K562 (cell line): ENCODE results near the gene KRTAP20-1. TPM values are rescaled to one million over a fixed set of nuclear protein-coding genes. Genes with fewer than 3 reads are reported as not detected.

Source experiments
- ATAC-seq: fragments of 200-7000 bp; cut with Tn5 transposase; 3 replicates; pipeline ENCODE4 v1.9.1; 2020; ENCODE audit warnings: moderate library complexity
- Bru-seq: library from RNA; stranded (reverse); fragments of 400-500 nt; gene quantifications from one replicate; lab custom pipeline; 2021; lab: Mats Ljungman, UMichigan
- BruChase-seq, 2 experiments: library from RNA; stranded (reverse); fragments of 400-500 nt; gene quantifications; one replicate each; lab custom pipeline; 2021; lab: Mats Ljungman, UMichigan
- BruUV-seq: library from RNA; stranded (reverse); fragments of 400-500 nt; replicated peaks from 2 replicates; lab custom pipeline; 2021; lab: Mats Ljungman, UMichigan
- CTCF ChIA-PET: fragments of 300-600 bp; formaldehyde crosslinking; extraction: SDS; loops from one replicate; lab custom pipeline; 2021; ENCODE audit warnings: low intra/inter-chr PET ratio; lab: Yijun Ruan, JAX
- POLR2A ChIA-PET: fragments of 300-600, 350-650 bp; sonication (Branson Sonifier 250); formaldehyde crosslinking; extraction: SDS; loops from one replicate; lab custom pipeline; 2021; ENCODE audit warnings: antibody characterized with exemption, inconsistent platforms; lab: Yijun Ruan, JAX
- DNase-seq, 4 experiments: peaks; one replicate each; pipeline versions ENCODE4 v3.0.0 to v3.0.0-alpha.2; 2011 to 2018; ENCODE audit warnings: low spot score in 3 of 4, mixed read lengths in 3 of 4; ENCODE audit errors: extremely low read depth in 1 of 4
- FAIRE-seq: peaks from 2 replicates; lab custom pipeline; 2011; peaks lifted over from hg19 to GRCh38; lab: Jason Lieb, UNC
- H2AFZ ChIP-seq: 2 replicates; pipeline ENCODE4 v1.6.0; 2011; ENCODE audit warnings: low read depth, low read length, control low read depth, inconsistent platforms
- H3K27ac ChIP-seq: fragments of 200-600 bp; 3 replicates; pipeline ENCODE4 v1.8.0; 2011; ENCODE audit warnings: low read depth, mild to moderate bottlenecking, control low read depth, inconsistent platforms, low read length, moderate library complexity, mixed read lengths; ENCODE audit errors: extremely low read depth
- H3K27me3 ChIP-seq, 2 experiments: fragments of 300-600 bp in 1 of 2; 2 replicates in 1 of 2; 3 replicates in 1 of 2; pipeline versions ENCODE4 v1.6.0 to v1.8.0; 2011; ENCODE audit warnings: inconsistent platforms in 2 of 2, low read length in 2 of 2, mild to moderate bottlenecking in 1 of 2, mixed read lengths in 1 of 2, moderate library complexity in 1 of 2; ENCODE audit not compliant: control insufficient read depth in 2 of 2, insufficient read depth in 2 of 2
- H3K36me3 ChIP-seq: fragments of 300-600 bp; 3 replicates; pipeline ENCODE4 v1.8.0; 2011; ENCODE audit warnings: mild to moderate bottlenecking, low read length, inconsistent platforms; ENCODE audit not compliant: control insufficient read depth, insufficient read depth
- H3K4me1 ChIP-seq, 2 experiments: fragments of 200-600 bp in 1 of 2; replicated peaks in 1 of 2; 2 replicates in 1 of 2; 3 replicates in 1 of 2; pipeline versions ENCODE4 v1.5.1 to v1.8.0; 2011; ENCODE audit warnings: inconsistent platforms in 2 of 2, low read length in 2 of 2, mild to moderate bottlenecking in 1 of 2, mixed read lengths in 1 of 2, moderate library complexity in 1 of 2; ENCODE audit not compliant: control insufficient read depth in 2 of 2, insufficient read depth in 2 of 2
- H3K4me2 ChIP-seq: 2 replicates; pipeline ENCODE4 v1.6.1; 2011; ENCODE audit warnings: low read length, control low read depth, inconsistent platforms, mixed read lengths; ENCODE audit not compliant: insufficient read depth
- H3K4me3 ChIP-seq: fragments of 200-600 bp; sonication (generic), shearing (Covaris generic); 2 replicates; pipeline ENCODE4 v1.5.1; 2016; ENCODE audit warnings: control low read depth, inconsistent platforms
- H3K79me2 ChIP-seq: fragments of 200-600 bp; 3 replicates; pipeline ENCODE4 v1.8.0; 2011; ENCODE audit warnings: low read length, inconsistent platforms; ENCODE audit not compliant: control insufficient read depth, insufficient read depth
- H3K9ac ChIP-seq, 2 experiments: 2 replicates each; pipeline versions ENCODE4 v1.6.0 to v1.6.1; 2011; ENCODE audit warnings: low read depth in 2 of 2, low read length in 2 of 2, control low read depth in 1 of 2, inconsistent platforms in 1 of 2, mild to moderate bottlenecking in 1 of 2, mixed read lengths in 1 of 2; ENCODE audit not compliant: insufficient read depth in 1 of 2
- H3K9me1 ChIP-seq: one replicate; pipeline ENCODE4 v1.6.0; 2011; ENCODE audit warnings: inconsistent platforms, mild to moderate bottlenecking, low read length, moderate library complexity; ENCODE audit not compliant: control insufficient read depth, insufficient read depth
- H3K9me3 ChIP-seq: replicated peaks from 2 replicates; pipeline ENCODE4 v1.5.1; 2011; ENCODE audit warnings: low read depth, low read length, inconsistent platforms; ENCODE audit not compliant: control insufficient read depth, insufficient read depth
- H4K20me1 ChIP-seq: replicated peaks from 2 replicates; pipeline ENCODE4 v1.6.1; 2011; ENCODE audit warnings: low read length, inconsistent platforms, mixed read lengths; ENCODE audit not compliant: control insufficient read depth, insufficient read depth
- CCNT2 ChIP-seq: IDR thresholded peaks from 2 replicates; pipeline ENCODE4 v1.6.1; 2011; ENCODE audit warnings: borderline replicate concordance, low read depth, mild to moderate bottlenecking, moderate library complexity, mixed read lengths, low read length; ENCODE audit not compliant: insufficient read length; ENCODE audit errors: extremely low read depth
- ILF3 ChIP-seq: fragments of 450-650 bp; IDR thresholded peaks from 2 replicates; pipeline ENCODE4 v1.6.1; 2018; ENCODE audit warnings: antibody characterized with exemption, mild to moderate bottlenecking, moderate library complexity, borderline replicate concordance
- MEF2A ChIP-seq: IDR thresholded peaks from 2 replicates; pipeline ENCODE4 v1.6.1; 2011; ENCODE audit warnings: low read depth, mild to moderate bottlenecking, low read length, moderate library complexity; ENCODE audit not compliant: control insufficient read depth
- PML ChIP-seq: IDR thresholded peaks from 2 replicates; pipeline ENCODE4 v1.6.1; 2012; ENCODE audit warnings: low read length, inconsistent platforms
- POLR2AphosphoS5 ChIP-seq: IDR thresholded peaks from 2 replicates; pipeline ENCODE4 v1.6.1; 2011; ENCODE audit warnings: mild to moderate bottlenecking, low read depth, low read length, moderate library complexity; ENCODE audit not compliant: control insufficient read depth, insufficient read depth
- PTTG1 ChIP-seq: fragments of 450-650 bp; IDR thresholded peaks from 2 replicates; pipeline ENCODE4 v1.6.1; 2016; ENCODE audit warnings: low read depth, mild to moderate bottlenecking, missing genetic modification characterization, missing compliant biosample characterization
- SMARCA4 ChIP-seq: fragments of 450-650 bp; IDR thresholded peaks from 2 replicates; pipeline ENCODE4 v1.6.1; 2016
- SRSF7 ChIP-seq: fragments of 200-400 bp; formaldehyde crosslinking; optimal IDR thresholded peaks from 2 replicates; pipeline ENCODE3; 2017; ENCODE audit warnings: mild to moderate bottlenecking, low read depth, low read length
- ZNF175 ChIP-seq: fragments of 200-800 bp; sonication (Bioruptor generic); IDR thresholded peaks from 2 replicates; pipeline ENCODE4 v1.6.1; 2016; ENCODE audit warnings: low read depth, mild to moderate bottlenecking, missing genetic modification characterization, missing compliant biosample characterization
- WGBS: fragments of 100-300 bp; shearing (Covaris generic); methylation state at CpG from one replicate; pipeline ENCODE4 v1.1.6; 2016; ENCODE audit warnings: low coverage, mixed read lengths; ENCODE audit not compliant: insufficient coverage; ENCODE audit errors: missing lambda C conversion rate; 5-methylcytosine and 5-hydroxymethylcytosine counted together
- in situ Hi-C: fragments of 300-500 bp; cut with MboI; formaldehyde crosslinking; loops from 4 replicates; pipeline ENCODE4 v1.15.0; 2018; ENCODE audit warnings: inconsistent platforms, mixed read lengths
- intact Hi-C: fragments of 100-400 bp; cut with micrococcal nuclease; formaldehyde crosslinking; loops from 2 replicates; pipeline ENCODE4 v1.14.2; 2022
- long read RNA-seq, 3 experiments: library from polyadenylated mRNA in 2 of 3; library from RNA in 1 of 3; unstranded in 2 of 3; stranded (forward) in 1 of 3; transcript quantifications; one replicate each; pipeline ENCODE4 v2.0.0, GENCODE V29; 2019 to 2022
- polyA minus RNA-seq, 3 experiments: library from RNA; depleted of rRNA, polyadenylated mRNA; stranded (reverse); fragments of >200 nt; gene quantifications; 2 replicates each; pipeline ENCODE4 v1.2.3, GENCODE V29; 2011
- polyA plus RNA-seq, 8 experiments: library from polyadenylated mRNA; depleted of rRNA in 4 of 8; stranded (reverse) in 5 of 8; unstranded in 3 of 8; fragments of >200 nt; fragmentation: Nextera tagmentation in 2 of 8; fragmentation: Illumina TruSeq in 1 of 8; extraction: Ambion mirVana in 2 of 8; extraction: Trizol in 1 of 8; gene quantifications; 2 replicates each; pipeline versions ENCODE4 v1.2.1 to v1.2.3, GENCODE V29; 2011 to 2014; ENCODE audit warnings: inconsistent platforms in 1 of 8, missing spikeins in 1 of 8
- total RNA-seq, 7 experiments: library from RNA; depleted of rRNA in 6 of 7; stranded (reverse); fragments of >200 nt in 6 of 7; fragmentation: Illumina TruSeq in 2 of 7; extraction: Trizol in 2 of 7; gene quantifications; 2 replicates each; pipeline versions ENCODE4 v1.2.1 to v1.2.3, GENCODE V29; 2011 to 2021; ENCODE audit warnings: low replicate concordance in 1 of 7

The KRTAP20-1 gene, protein sequence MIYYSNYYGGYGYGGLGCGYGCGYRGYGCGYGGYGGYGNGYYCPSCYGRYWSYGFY
- not detected in 2 replicates for total RNA-seq (2011; cell fraction: chromatin; rRNA removed; ENCODE audit: low replicate concordance)
- not detected in 2 replicates for total RNA-seq (2011; cell fraction: nucleolus; rRNA removed)
- not detected in 2 replicates for total RNA-seq (2011; cell fraction: nucleoplasm; rRNA removed)
- total RNA-seq (2014; rRNA removed) (not detected in 2 replicates), total RNA-seq (2014; rRNA removed; fragmentation: Illumina TruSeq; extraction: Trizol) (not detected in 2 replicates), total RNA-seq (2015; rRNA removed; fragmentation: Illumina TruSeq; extraction: Trizol) (not detected in 2 replicates), total RNA-seq (2021) (not detected in 2 replicates), polyA plus RNA-seq (2011; rRNA removed) (not detected in 2 replicates), polyA plus RNA-seq (2014; fragmentation: Illumina TruSeq; extraction: Trizol) (not detected in 2 replicates), polyA plus RNA-seq (2014; fragmentation: Nextera tagmentation; extraction: Ambion mirVana) (not detected), polyA plus RNA-seq (2014; rRNA removed) (not detected in 2 replicates), polyA minus RNA-seq (2011; rRNA and poly(A)+ RNA removed) (not detected in 2 replicates), Bru-seq, nascent RNA (not detected), BruChase-seq, experiment 1, labeled RNA remaining after a 2-hour chase (percentile 32 among the genes with signal in this experiment), BruChase-seq, experiment 2, labeled RNA remaining after a 6-hour chase (not detected)
- polyA plus RNA-seq (2011; cell fraction: cytosol; rRNA removed): not detected in 2 replicates
- polyA plus RNA-seq (2011; cell fraction: nucleus; rRNA removed): not detected in 2 replicates
- polyA plus RNA-seq (2012): not detected in 2 replicates
- polyA minus RNA-seq (2011; cell fraction: cytosol; rRNA and poly(A)+ RNA removed): not detected in 2 replicates
- polyA minus RNA-seq (2011; cell fraction: nucleus; rRNA and poly(A)+ RNA removed): not detected in 2 replicates
- long read RNA-seq, experiment 1: 0 reads
- long read RNA-seq, experiment 2: 0 reads
- long read RNA-seq, experiment 3: 0 reads

DNA sequence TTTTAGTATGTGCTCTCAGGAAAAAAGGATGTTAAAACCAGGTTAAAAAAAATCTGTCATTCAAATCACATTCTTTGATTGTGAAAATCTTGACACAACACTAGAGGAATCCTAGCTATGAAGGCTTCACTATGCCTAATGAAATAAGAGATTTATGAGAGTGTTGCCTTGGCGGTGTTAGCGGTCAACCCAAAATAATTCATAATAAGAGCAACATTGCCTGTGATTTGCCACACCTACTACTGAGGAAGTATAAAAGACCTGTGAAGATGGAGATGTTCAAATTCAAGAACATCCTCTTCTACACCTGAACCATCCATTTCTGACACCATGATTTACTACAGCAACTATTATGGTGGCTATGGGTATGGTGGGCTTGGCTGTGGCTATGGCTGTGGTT lies at the start of gene KRTAP20-1:
Gene KRTAP20-1, plus strand, starts transcription at position 301 of the 400 bp plus-strand sequence. Its CDS starts 30 bp downstream, at position 331.
- H3K9me3 ChIP-seq: peaks cover 5% of the 10 kb centered on the region; the same call in 1 of the 2 replicates
- H3K9ac ChIP-seq: no peak within 1 kb of the TSS
- H3K27ac ChIP-seq: no peak within 1 kb of the TSS
- in situ Hi-C loops: no loop called here
- no peaks in the 10 kb centered on the region for H3K79me2 ChIP-seq
- TF ChIP-seq SRSF7: no peak
- no peak for TF ChIP-seq CCNT2
- TF ChIP-seq ZNF175 (CRISPR knock-in tag): no peak
- no peak for TF ChIP-seq ILF3
- no peak for TF ChIP-seq SMARCA4
- no peak for TF ChIP-seq MEF2A
- no peak for TF ChIP-seq PTTG1 (tag)
- no peak for TF ChIP-seq POLR2AphosphoS5
- TF ChIP-seq PML: no peak
- TF ChIP-seq, all 486 proteins: peak for 0
- H3K4me2 ChIP-seq: no peak within 1 kb of the TSS
- H3K4me1 ChIP-seq: no peaks in the 10 kb centered on the region
- no peaks in the 10 kb centered on the region for H3K9me1 ChIP-seq
- ATAC-seq (no peak), DNase-seq (no peak), FAIRE-seq (no peak)
- H4K20me1 ChIP-seq: no peaks in the 10 kb centered on the region
- ChIA-PET CTCF (no interaction called here), POLR2A (no interaction called here)
- H3K36me3 ChIP-seq: no peaks in the 10 kb centered on the region
- H3K27me3 ChIP-seq: no peaks in the 10 kb centered on the region
- intact Hi-C loops: no loop called here
- WGBS: 2% methylated on average over 2 of the region's 2 CpGs
- no peak within 1 kb of the TSS for H2AFZ ChIP-seq
- no peak within 1 kb of the TSS for H3K4me3 ChIP-seq
- no TSS peak for BruUV-seq
